Measurements from ENCODE around the gene CLEC4C. TPM values are rescaled to one million over a fixed set of nuclear protein-coding genes. Genes with fewer than 3 reads are reported as not detected.

Gene CLEC4C
- total and polyA plus RNA-seq, 2 donors from 2014 or later: not detected

DNA sequence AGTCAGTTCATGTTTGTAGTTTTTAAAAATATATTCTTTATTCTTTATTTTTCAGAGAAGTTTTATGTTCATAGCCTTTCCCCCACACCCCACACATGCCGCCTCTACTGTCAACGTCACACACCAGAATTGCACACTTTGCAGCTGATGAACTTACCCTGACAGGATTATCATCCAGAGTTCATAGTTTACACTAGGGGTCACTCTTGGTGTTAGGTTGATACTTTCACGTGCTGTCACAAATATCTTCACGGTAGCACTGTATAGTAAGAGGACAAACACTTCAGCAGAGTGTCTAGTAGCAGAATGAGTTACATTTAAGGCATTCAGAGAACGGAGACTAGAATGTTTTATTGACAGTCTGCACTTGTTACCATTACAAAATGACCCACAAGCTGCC lies 30.8 kb downstream of the CLEC4C start:
- TF ChIP-seq, protein P1, sequence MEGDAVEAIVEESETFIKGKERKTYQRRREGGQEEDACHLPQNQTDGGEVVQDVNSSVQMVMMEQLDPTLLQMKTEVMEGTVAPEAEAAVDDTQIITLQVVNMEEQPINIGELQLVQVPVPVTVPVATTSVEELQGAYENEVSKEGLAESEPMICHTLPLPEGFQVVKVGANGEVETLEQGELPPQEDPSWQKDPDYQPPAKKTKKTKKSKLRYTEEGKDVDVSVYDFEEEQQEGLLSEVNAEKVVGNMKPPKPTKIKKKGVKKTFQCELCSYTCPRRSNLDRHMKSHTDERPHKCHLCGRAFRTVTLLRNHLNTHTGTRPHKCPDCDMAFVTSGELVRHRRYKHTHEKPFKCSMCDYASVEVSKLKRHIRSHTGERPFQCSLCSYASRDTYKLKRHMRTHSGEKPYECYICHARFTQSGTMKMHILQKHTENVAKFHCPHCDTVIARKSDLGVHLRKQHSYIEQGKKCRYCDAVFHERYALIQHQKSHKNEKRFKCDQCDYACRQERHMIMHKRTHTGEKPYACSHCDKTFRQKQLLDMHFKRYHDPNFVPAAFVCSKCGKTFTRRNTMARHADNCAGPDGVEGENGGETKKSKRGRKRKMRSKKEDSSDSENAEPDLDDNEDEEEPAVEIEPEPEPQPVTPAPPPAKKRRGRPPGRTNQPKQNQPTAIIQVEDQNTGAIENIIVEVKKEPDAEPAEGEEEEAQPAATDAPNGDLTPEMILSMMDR (IDR thresholded peaks at IDR 0.05; ENCODE audit: borderline replicate concordance, extremely low read depth, insufficient read depth): peak; percentile 2
- H3K9me3 ChIP-seq (ENCODE audit: control insufficient read depth in 2 of 3, insufficient read depth in 1 of 3, low read length in 3 of 3): no peaks in the 10 kb centered on the region
- intact Hi-C loops (cut with DNase I): no loop called here
- no peaks in the 10 kb centered on the region for H3K27me3 ChIP-seq (ENCODE audit: control insufficient read depth, insufficient read depth, low read length)
- no peak for FAIRE-seq
- H3K27ac ChIP-seq (ENCODE audit: low read depth in 2 of 2, low read length in 2 of 2): no peak overlapping the region
- H3K4me3 ChIP-seq (ENCODE audit: low read length in 3 of 3): no peak overlapping the region
- H3K36me3 ChIP-seq (ENCODE audit: control insufficient read depth in 2 of 3, insufficient read depth in 3 of 3, low read length in 3 of 3): no peaks in the 10 kb centered on the region
- H3K4me1 ChIP-seq (ENCODE audit: control insufficient read depth in 2 of 3, insufficient read depth in 2 of 3, low read depth in 1 of 3, low read length in 3 of 3): no peaks in the 10 kb centered on the region
- H3K9ac ChIP-seq (ENCODE audit: low read length in 3 of 3): no peak overlapping the region
- peak in 1 of 5 donors; percentile 12 for DNase-seq

- no peaks in the 10 kb centered on the region for H3K27me3 ChIP-seq (ENCODE audit: control insufficient read depth, insufficient read depth, low read length)
- FAIRE-seq: no peak
- no peak overlapping the region for H3K27ac ChIP-seq (ENCODE audit: low read depth in 2 of 2, low read length in 2 of 2)
- no peak for DNase-seq
- intact Hi-C loops (cut with DNase I): no loop called here
- no peaks in the 10 kb centered on the region for H3K4me1 ChIP-seq (ENCODE audit: control insufficient read depth in 2 of 3, insufficient read depth in 2 of 3, low read depth in 1 of 3, low read length in 3 of 3)
- H3K36me3 ChIP-seq (ENCODE audit: control insufficient read depth in 2 of 3, insufficient read depth in 3 of 3, low read length in 3 of 3): no peaks in the 10 kb centered on the region
- no peaks in the 10 kb centered on the region for H3K9me3 ChIP-seq (ENCODE audit: control insufficient read depth in 2 of 3, insufficient read depth in 1 of 3, low read length in 3 of 3)
- H3K4me3 ChIP-seq (ENCODE audit: low read length in 3 of 3): no peak overlapping the region
- TF ChIP-seq, protein P1 (IDR thresholded peaks at IDR 0.05; ENCODE audit: borderline replicate concordance, extremely low read depth, insufficient read depth): no peak
- H3K9ac ChIP-seq (ENCODE audit: low read length in 3 of 3): no peak overlapping the region
These were observed 34.2 kb downstream of the CLEC4C start for GRCh38 chr12:7712841-7713442.

DNA sequence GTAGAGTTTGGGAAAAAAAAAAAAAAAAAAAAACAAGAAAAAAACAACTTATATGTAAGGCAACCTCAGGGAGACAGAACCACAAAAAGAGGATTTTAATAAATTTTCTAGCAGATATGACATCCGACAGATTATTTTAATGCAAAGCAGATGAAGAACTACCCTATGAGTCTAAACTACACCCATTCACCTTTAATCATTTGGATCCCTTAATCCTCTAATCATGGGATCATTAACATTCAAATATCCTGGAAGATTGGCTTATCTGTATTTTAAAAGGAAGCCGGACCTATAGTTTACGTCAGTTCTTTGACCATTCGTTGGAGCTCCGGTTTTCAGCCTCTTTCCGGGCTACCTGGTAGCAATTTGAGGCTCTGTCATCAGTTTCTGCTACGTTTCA lies 36.0 kb downstream of the CLEC4C start, which contains the start of gene DPPA3:
Gene DPPA3 (plus strand): TSS at position 301 of the 400 bp plus-strand sequence. CDS start 138 bp downstream, outside the sequence.
- no peaks in the 10 kb centered on the region for H3K9me3 ChIP-seq (ENCODE audit: control insufficient read depth in 2 of 3, insufficient read depth in 1 of 3, low read length in 3 of 3)
- DNase-seq (no peak), FAIRE-seq (no peak)
- H3K4me3 ChIP-seq (ENCODE audit: low read length in 3 of 3): no peak within 1 kb of the TSS
- H3K4me1 ChIP-seq (ENCODE audit: control insufficient read depth in 2 of 3, insufficient read depth in 2 of 3, low read depth in 1 of 3, low read length in 3 of 3): no peaks in the 10 kb centered on the region
- no peaks in the 10 kb centered on the region for H3K27me3 ChIP-seq (ENCODE audit: control insufficient read depth, insufficient read depth, low read length)
- intact Hi-C loops (cut with DNase I): no loop called here
- no peak within 1 kb of the TSS for H3K9ac ChIP-seq (ENCODE audit: low read length in 3 of 3)
- H3K27ac ChIP-seq (ENCODE audit: low read depth in 2 of 2, low read length in 2 of 2): no peak within 1 kb of the TSS
- TF ChIP-seq, protein P1 (IDR thresholded peaks at IDR 0.05; ENCODE audit: borderline replicate concordance, extremely low read depth, insufficient read depth): no peak
- no peaks in the 10 kb centered on the region for H3K36me3 ChIP-seq (ENCODE audit: control insufficient read depth in 2 of 3, insufficient read depth in 3 of 3, low read length in 3 of 3)
